CD14-positive monocyte (primary cell): ENCODE data around the gene SIGMAR1. TPM values are rescaled to one million over a fixed set of nuclear protein-coding genes. Genes with fewer than 3 reads are reported as not detected.

Experiments
- DNase-seq, 3 donors: peaks; one replicate each; pipeline ENCODE4 v3.0.0-alpha.2; 2011 to 2022
- H2AFZ ChIP-seq: 2 replicates; pipeline ENCODE4 v1.6.0; 2012; ENCODE audit warnings: mild to moderate bottlenecking, low read depth, low read length, inconsistent platforms; ENCODE audit not compliant: insufficient read depth, poor library complexity, severe bottlenecking
- H3K27ac ChIP-seq, 2 donors: 1 replicate in 1 of 2; 2 replicates in 1 of 2; pipeline ENCODE4 v1.5.1; 2012 to 2013; ENCODE audit warnings: low read length in 2 of 2, control low read depth in 1 of 2, inconsistent platforms in 1 of 2, low read depth in 1 of 2, mild to moderate bottlenecking in 1 of 2
- H3K27me3 ChIP-seq, 2 donors: one replicate each; pipeline versions ENCODE4 v1.6.0 to v1.6.1; 2011 to 2013; ENCODE audit warnings: low read length in 2 of 2; ENCODE audit not compliant: control insufficient read depth in 2 of 2, insufficient read depth in 2 of 2
- H3K36me3 ChIP-seq, 2 donors: replicated peaks in 1 of 2; 1 replicate in 1 of 2; 2 replicates in 1 of 2; pipeline versions ENCODE4 v1.5.1 to v1.6.1; 2012 to 2013; ENCODE audit warnings: low read length in 2 of 2, control low read depth in 1 of 2, inconsistent platforms in 1 of 2, mild to moderate bottlenecking in 1 of 2; ENCODE audit not compliant: insufficient read depth in 2 of 2, control insufficient read depth in 1 of 2
- H3K4me1 ChIP-seq, 2 donors: 1 replicate in 1 of 2; 2 replicates in 1 of 2; pipeline versions ENCODE4 v1.5.1 to v1.6.1; 2012 to 2013; ENCODE audit warnings: low read length in 2 of 2, control low read depth in 1 of 2, inconsistent platforms in 1 of 2, mild to moderate bottlenecking in 1 of 2, moderate library complexity in 1 of 2; ENCODE audit not compliant: insufficient read depth in 2 of 2, control insufficient read depth in 1 of 2
- H3K4me2 ChIP-seq: replicated peaks from 2 replicates; pipeline ENCODE3; 2012; ENCODE audit warnings: low read length, moderate library complexity, mild to moderate bottlenecking; ENCODE audit not compliant: poor library complexity, severe bottlenecking; ENCODE audit errors: extremely low read depth
- H3K4me3 ChIP-seq, 3 experiments: fragments of 200-600 bp in 1 of 3; sonication (generic) in 1 of 3; replicated peaks in 1 of 3; 1 replicate in 2 of 3; 2 replicates in 1 of 3; pipeline ENCODE4 v1.5.1; 2011 to 2013; ENCODE audit warnings: low read length in 3 of 3, mild to moderate bottlenecking in 3 of 3, control low read depth in 2 of 3, low read depth in 2 of 3, inconsistent platforms in 1 of 3, moderate library complexity in 1 of 3
- H3K79me2 ChIP-seq: 2 replicates; pipeline ENCODE4 v1.6.0; 2012; ENCODE audit warnings: mild to moderate bottlenecking, control low read depth, inconsistent platforms, low read length, moderate library complexity; ENCODE audit not compliant: insufficient read depth
- H3K9ac ChIP-seq: 2 replicates; pipeline ENCODE4 v1.6.0; 2017; ENCODE audit warnings: low read length, mild to moderate bottlenecking; ENCODE audit not compliant: insufficient read depth, poor library complexity, severe bottlenecking
- H3K9me3 ChIP-seq, 2 donors: replicated peaks in 1 of 2; 1 replicate in 1 of 2; 2 replicates in 1 of 2; pipeline versions ENCODE4 v1.5.1 to v1.6.1; 2012 to 2013; ENCODE audit warnings: low read length in 2 of 2, control low read depth in 1 of 2; ENCODE audit not compliant: control insufficient read depth in 1 of 2, insufficient read depth in 1 of 2
- H4K20me1 ChIP-seq: 2 replicates; pipeline ENCODE4 v1.6.0; 2012; ENCODE audit warnings: mild to moderate bottlenecking, low read length, control low read depth, moderate library complexity; ENCODE audit not compliant: insufficient read depth
- H3K27ac Mint-ChIP-seq, 7 donors: one replicate each; pipeline ENCODE4 v1.8.0; 2020; ENCODE audit warnings: mild to moderate bottlenecking in 7 of 7, mixed read lengths in 7 of 7, moderate library complexity in 6 of 7, inconsistent platforms in 2 of 7
- H3K27me3 Mint-ChIP-seq, 3 donors: one replicate each; pipeline ENCODE4 v1.8.0; 2021 to 2022; ENCODE audit warnings: low read depth in 3 of 3, mild to moderate bottlenecking in 3 of 3, mixed read lengths in 3 of 3, moderate library complexity in 3 of 3, inconsistent platforms in 1 of 3
- H3K36me3 Mint-ChIP-seq, 2 donors: one replicate each; pipeline ENCODE4 v1.8.0; 2020; ENCODE audit warnings: mixed read lengths in 2 of 2, inconsistent platforms in 1 of 2, mild to moderate bottlenecking in 1 of 2
- H3K4me1 Mint-ChIP-seq: one replicate; pipeline ENCODE4 v1.8.0; 2020; ENCODE audit warnings: mild to moderate bottlenecking, mixed read lengths
- H3K4me3 Mint-ChIP-seq, 2 donors: one replicate each; pipeline ENCODE4 v1.8.0; 2020; ENCODE audit warnings: mild to moderate bottlenecking in 2 of 2, mixed read lengths in 2 of 2, moderate library complexity in 1 of 2
- H3K9me3 Mint-ChIP-seq, 7 donors: one replicate each; pipeline ENCODE4 v1.8.0; 2020 to 2022; ENCODE audit warnings: mixed read lengths in 7 of 7, mild to moderate bottlenecking in 6 of 7, moderate library complexity in 6 of 7, inconsistent platforms in 2 of 7
- WGBS: methylation state at CpG from one replicate; pipeline ENCODE4 v1.1.5; 2013; ENCODE audit warnings: missing lambda C conversion rate; ENCODE audit not compliant: insufficient coverage; 5-methylcytosine and 5-hydroxymethylcytosine counted together
- intact Hi-C, 2 donors: fragments of 100-400 bp; cut with micrococcal nuclease; formaldehyde crosslinking; loops; one replicate each; pipeline versions ENCODE4 v1.15.0 to v1.15.1; 2023
- polyA plus RNA-seq, 3 donors: library from polyadenylated mRNA; depleted of rRNA in 1 of 3; unstranded in 2 of 3; stranded (reverse) in 1 of 3; fragments of 300-500 nt in 2 of 3; fragments of >200 nt in 1 of 3; fragmentation: Illumina TruSeq in 2 of 3; gene quantifications; 1 replicate in 2 of 3; 2 replicates in 1 of 3; pipeline ENCODE4 v1.2.3, GENCODE V29; 2012 to 2021
- TF ChIP-seq, protein P1 (sequence below): fragments of 200-600 bp; IDR thresholded peaks from one replicate; pipeline ENCODE4 v1.8.0; 2022; ENCODE audit warnings: antibody characterized with exemption, mild to moderate bottlenecking

The SIGMAR1 gene
- polyA plus RNA-seq, 3 donors: 26.6 to 59.6 (median 49.5) TPM

DNA sequence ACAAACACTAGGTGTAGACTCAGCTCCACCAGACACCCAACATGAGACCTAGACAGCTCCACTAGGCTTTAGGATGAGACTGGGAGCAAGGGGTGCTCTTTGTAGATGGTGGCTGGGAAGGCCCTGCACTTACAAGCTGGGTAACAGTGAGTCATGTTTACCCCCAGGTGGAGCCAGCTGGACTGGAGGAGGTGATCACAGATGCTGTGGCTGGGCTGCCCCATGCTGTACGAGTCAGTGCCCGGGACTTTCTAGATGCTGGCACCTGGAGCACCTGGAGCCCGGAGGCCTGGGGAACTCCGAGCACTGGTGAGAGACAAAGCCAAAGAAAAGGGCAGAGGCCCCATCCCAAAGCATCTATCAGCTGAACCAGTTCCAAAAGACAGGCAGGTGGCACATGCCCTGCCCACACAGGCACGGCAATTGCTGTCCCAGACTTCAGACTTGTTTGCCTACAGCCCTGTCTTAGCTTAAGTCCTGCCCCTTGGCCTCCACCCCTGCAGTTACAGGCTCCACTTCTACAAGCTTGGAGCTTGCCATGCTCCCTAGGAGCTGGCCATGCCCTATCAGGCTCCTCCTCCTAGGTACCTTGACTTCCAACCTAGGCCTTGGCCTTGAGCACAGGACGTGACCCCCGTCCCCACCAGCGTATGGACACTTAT lies 22.1 kb upstream of the SIGMAR1 start:
- Histone ChIP-seq H3K27ac (no peak overlapping the region), H3K9ac (no peak overlapping the region), H3K9me3 (no peaks in the 10 kb centered on the region), H3K27me3 (no peaks in the 10 kb centered on the region), H3K4me2 (no peak overlapping the region), H3K79me2 (no peaks in the 10 kb centered on the region), H2AFZ (no peak overlapping the region), H3K36me3 (no peaks in the 10 kb centered on the region), H3K4me1 (peaks cover 4 to 6% of the 10 kb centered on the region in 2 donors), H4K20me1 (no peaks in the 10 kb centered on the region), H3K4me3 (no peak overlapping the region)
- TF ChIP-seq, protein P1, sequence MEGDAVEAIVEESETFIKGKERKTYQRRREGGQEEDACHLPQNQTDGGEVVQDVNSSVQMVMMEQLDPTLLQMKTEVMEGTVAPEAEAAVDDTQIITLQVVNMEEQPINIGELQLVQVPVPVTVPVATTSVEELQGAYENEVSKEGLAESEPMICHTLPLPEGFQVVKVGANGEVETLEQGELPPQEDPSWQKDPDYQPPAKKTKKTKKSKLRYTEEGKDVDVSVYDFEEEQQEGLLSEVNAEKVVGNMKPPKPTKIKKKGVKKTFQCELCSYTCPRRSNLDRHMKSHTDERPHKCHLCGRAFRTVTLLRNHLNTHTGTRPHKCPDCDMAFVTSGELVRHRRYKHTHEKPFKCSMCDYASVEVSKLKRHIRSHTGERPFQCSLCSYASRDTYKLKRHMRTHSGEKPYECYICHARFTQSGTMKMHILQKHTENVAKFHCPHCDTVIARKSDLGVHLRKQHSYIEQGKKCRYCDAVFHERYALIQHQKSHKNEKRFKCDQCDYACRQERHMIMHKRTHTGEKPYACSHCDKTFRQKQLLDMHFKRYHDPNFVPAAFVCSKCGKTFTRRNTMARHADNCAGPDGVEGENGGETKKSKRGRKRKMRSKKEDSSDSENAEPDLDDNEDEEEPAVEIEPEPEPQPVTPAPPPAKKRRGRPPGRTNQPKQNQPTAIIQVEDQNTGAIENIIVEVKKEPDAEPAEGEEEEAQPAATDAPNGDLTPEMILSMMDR: no peak
- H3K4me3 Mint-ChIP-seq: no peak overlapping the region
- intact Hi-C loops: loop anchor here (10.0 kb wide), 2 partner anchors 325 to 455 kb away; partner anchors contain the start of genes ATOSB (in 1 of the 2) and DNAJB5 (in 1 of the 2)
- peaks cover 0 to 2% of the 10 kb centered on the region in 2 donors for H3K36me3 Mint-ChIP-seq
- no peak overlapping the region for H3K27ac Mint-ChIP-seq
- H3K4me1 Mint-ChIP-seq: peaks cover 7% of the 10 kb centered on the region
- 97% methylated on average over 8 of the region's 8 CpGs for WGBS
- H3K27me3 Mint-ChIP-seq: peaks cover 1 to 5% (median 3%) of the 10 kb centered on the region in 3 donors
- H3K9me3 Mint-ChIP-seq: peaks cover 0 to 3% (median 0%) of the 10 kb centered on the region in 7 donors
- no peak for DNase-seq

DNA sequence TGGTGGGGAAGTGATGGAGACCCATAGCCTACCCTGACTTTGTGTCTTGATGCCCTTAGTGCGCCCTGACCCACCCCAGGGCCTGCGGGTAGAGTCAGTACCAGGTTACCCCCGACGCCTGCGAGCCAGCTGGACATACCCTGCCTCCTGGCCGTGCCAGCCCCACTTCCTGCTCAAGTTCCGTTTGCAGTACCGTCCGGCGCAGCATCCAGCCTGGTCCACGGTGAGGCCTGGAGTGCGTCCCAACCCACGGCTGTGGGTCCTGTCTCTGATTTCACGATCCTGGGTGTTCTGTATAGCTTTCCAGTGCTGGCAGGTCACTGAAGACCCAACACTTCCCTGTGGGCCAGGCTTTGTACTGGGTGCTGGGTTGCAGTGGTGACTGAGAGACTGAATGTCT lies 20.9 kb upstream of the SIGMAR1 start:
- Histone ChIP-seq H3K4me2 (no peak overlapping the region), H3K27ac (no peak overlapping the region), H3K27me3 (no peaks in the 10 kb centered on the region), H2AFZ (no peak overlapping the region), H3K36me3 (no peaks in the 10 kb centered on the region), H3K79me2 (no peaks in the 10 kb centered on the region), H3K9ac (no peak overlapping the region), H3K4me1 (no peaks in the 10 kb centered on the region), H3K4me3 (no peak overlapping the region), H4K20me1 (no peaks in the 10 kb centered on the region), H3K9me3 (no peaks in the 10 kb centered on the region)
- Mint-ChIP-seq H3K27ac (peak overlapping the region in 1 of 7 donors; percentile 42), H3K36me3 (peaks cover 0 to 2% of the 10 kb centered on the region in 2 donors), H3K9me3 (peaks cover 0 to 3% (median 0%) of the 10 kb centered on the region in 7 donors), H3K4me3 (no peak overlapping the region), H3K27me3 (peaks cover 4 to 5% (median 5%) of the 10 kb centered on the region in 3 donors), H3K4me1 (peaks cover 2% of the 10 kb centered on the region)
- no peak for DNase-seq
- intact Hi-C loops: no loop called here
- TF ChIP-seq, protein P1: no peak
- 93% methylated on average over 12 of the region's 14 CpGs for WGBS
